Stomach (tissue), 9 donors: ENCODE results near the gene GAL3ST3. TPM values are rescaled to one million over a fixed set of nuclear protein-coding genes. Genes with fewer than 3 reads are reported as not detected.

Experiments used
- DNase-seq, 2 donors: peaks; one replicate each; pipeline versions ENCODE4 v3.0.0 to v3.0.0-alpha.2; 2013 to 2019
- H3K27ac ChIP-seq, 5 donors: fragments of 200-600 bp in 4 of 5; sonication (generic) in 4 of 5; one replicate each; pipeline ENCODE4 v1.5.1; 2013 to 2019; ENCODE audit warnings: mild to moderate bottlenecking in 1 of 5, moderate library complexity in 1 of 5
- H3K27me3 ChIP-seq, 3 donors: fragments of 200-600 bp; sonication (generic); one replicate each; pipeline ENCODE4 v1.5.1; 2017 to 2019; ENCODE audit warnings: mixed run types in 1 of 3
- H3K36me3 ChIP-seq, 4 donors: fragments of 200-600 bp; sonication (generic); 1 replicate in 3 of 4; 2 replicates in 1 of 4; pipeline ENCODE4 v1.5.1; 2016 to 2019
- H3K4me1 ChIP-seq, 4 donors: fragments of 200-600 bp; sonication (generic); one replicate each; pipeline ENCODE4 v1.5.1; 2016 to 2019
- H3K4me3 ChIP-seq, 4 donors: fragments of 200-600 bp; sonication (generic) in 3 of 4; one replicate each; pipeline ENCODE4 v1.5.1; 2016 to 2019; ENCODE audit warnings: mild to moderate bottlenecking in 1 of 4
- H3K9me3 ChIP-seq, 4 donors: fragments of 200-600 bp; sonication (generic); one replicate each; pipeline ENCODE4 v1.5.1; 2016 to 2019
- CTCF ChIP-seq, 7 experiments: fragments of 450-650 bp in 4 of 7; fragments of 200-600 bp in 3 of 7; sonication (generic) in 3 of 7; IDR thresholded peaks; one replicate each; pipeline ENCODE4 v1.5.1; 2016 to 2019; ENCODE audit warnings: antibody characterized with exemption in 7 of 7, control low read depth in 2 of 7, mild to moderate bottlenecking in 1 of 7
- EP300 ChIP-seq: sonication (generic); formaldehyde crosslinking; IDR thresholded peaks from one replicate; pipeline ENCODE4 v1.6.1; 2017; ENCODE audit warnings: antibody characterized with exemption
- POLR2A ChIP-seq, 4 donors: fragments of 450-650 bp; IDR thresholded peaks; one replicate each; pipeline ENCODE4 v1.6.1; 2016; ENCODE audit warnings: antibody characterized with exemption in 4 of 4, control low read depth in 2 of 4, mild to moderate bottlenecking in 1 of 4, moderate library complexity in 1 of 4
- POLR2AphosphoS5 ChIP-seq, 3 donors: sonication (generic); formaldehyde crosslinking; IDR thresholded peaks; one replicate each; pipeline ENCODE4 v1.6.1; 2016; ENCODE audit warnings: antibody characterized with exemption in 3 of 3
- WGBS, 5 donors: extraction: QIAGEN DNeasy Blood & Tissue Kit in 3 of 5; methylation state at CpG; one replicate each; pipeline versions ENCODE4 v1.1.5 to v1.1.7; 2013 to 2018; 5-methylcytosine and 5-hydroxymethylcytosine counted together
- intact Hi-C: fragments of 100-400 bp; cut with DNase I; formaldehyde crosslinking; loops from one replicate; pipeline ENCODE4 v1.15.1; 2023; ENCODE audit warnings: low total_unique reads
- polyA plus RNA-seq, 3 donors: library from polyadenylated mRNA; stranded (reverse); fragments of 200-250 nt; gene quantifications; one replicate each; pipeline ENCODE4 v1.2.3, GENCODE V29; 2013
- total RNA-seq, 5 donors: library from RNA; depleted of rRNA; stranded (reverse); fragments of >200 nt; gene quantifications; one replicate each; pipeline versions ENCODE4 v1.1.0 to v1.2.3, GENCODE V29; 2014 to 2016
- donor health status: healthy with polysubstance abuse.
- donor health status: Bipolar disorder and iron deficiency.
- donor health status: healthy.

The GAL3ST3 gene
- total and polyA plus RNA-seq, 8 donors = not detected

- 96 to 98% (median 98%) methylated on average over 4 of the region's 4 CpGs for WGBS, 5 donors
- peaks cover 0 to 35% (median 23%) of the 10 kb centered on the region in 4 donors for H3K36me3 ChIP-seq
- no peak for TF ChIP-seq CTCF (IDR thresholded peaks at IDR 0.05)
- no peak for TF ChIP-seq EP300
- TF ChIP-seq POLR2AphosphoS5 (IDR thresholded peaks at IDR 0.05) = no peak
- H3K27me3 ChIP-seq = no peaks in the 10 kb centered on the region
- DNase-seq = no peak
- H3K27ac ChIP-seq = no peak overlapping the region
- no peaks in the 10 kb centered on the region for H3K9me3 ChIP-seq
- H3K4me1 ChIP-seq = peaks cover 14 to 57% (median 40%) of the 10 kb centered on the region in 4 donors
- no peak overlapping the region for H3K4me3 ChIP-seq
- intact Hi-C loops = loop anchor here (10.0 kb wide), 1 partner anchor 60 kb away; no protein-coding TSS in a partner anchor
Observed at GRCh38 chr11:66075273-66075672, 26.3 kb upstream of the GAL3ST3 start.

GRCh38 chr11:66073669-66074068, 24.7 kb upstream of the GAL3ST3 start:
- no peaks in the 10 kb centered on the region for H3K27me3 ChIP-seq
- no peak overlapping the region for H3K4me3 ChIP-seq
- no peaks in the 10 kb centered on the region for H3K9me3 ChIP-seq
- intact Hi-C loops = loop anchor here (10.0 kb wide), 1 partner anchor 61 kb away; no protein-coding TSS in a partner anchor
- TF ChIP-seq EP300 (no peak), POLR2A (IDR thresholded peaks at IDR 0.05) (no peak), POLR2AphosphoS5 (IDR thresholded peaks at IDR 0.05) (no peak), CTCF (IDR thresholded peaks at IDR 0.05) (no peak)
- H3K4me1 ChIP-seq = peaks cover 18 to 52% (median 42%) of the 10 kb centered on the region in 4 donors
- 91 to 100% (median 100%) methylated on average over 1 of the region's 1 CpG for WGBS, 5 donors
- no peak overlapping the region for H3K27ac ChIP-seq
- peaks cover 3 to 39% (median 26%) of the 10 kb centered on the region in 4 donors for H3K36me3 ChIP-seq
- no peak for DNase-seq

GRCh38 chr11:66072518-66072917, 23.6 kb upstream of the GAL3ST3 start:
- peak overlapping the region in 2 of 5 donors; percentile 38 to 99 for H3K27ac ChIP-seq
- 66 to 76% (median 73%) methylated on average over 8 of the region's 8 CpGs for WGBS, 5 donors
- no peak for DNase-seq

GRCh38 chr11:66072081-66072480, 23.1 kb upstream of the GAL3ST3 start:
- no peak for TF ChIP-seq POLR2AphosphoS5 (IDR thresholded peaks at IDR 0.05)
- no peak for DNase-seq
- Histone ChIP-seq H3K4me1 (peaks cover 28 to 62% (median 57%) of the 10 kb centered on the region in 4 donors), H3K27ac (peak overlapping the region in 4 of 5 donors; percentile 86 to 99 (median 92)), H3K36me3 (peaks cover 18 to 51% (median 41%) of the 10 kb centered on the region in 4 donors), H3K9me3 (no peaks in the 10 kb centered on the region), H3K4me3 (peak overlapping the region in 2 of 4 donors; percentile 96 to 99), H3K27me3 (no peaks in the 10 kb centered on the region)
- intact Hi-C loops = loop anchor here (10.0 kb wide), 1 partner anchor 63 kb away; no protein-coding TSS in a partner anchor
- 83 to 89% (median 87%) methylated on average over 3 of the region's 3 CpGs for WGBS, 5 donors

More at GRCh38 chr11:66072518-66072917, 23.6 kb upstream of the GAL3ST3 start:
- peaks cover 28 to 60% (median 54%) of the 10 kb centered on the region in 4 donors for H3K4me1 ChIP-seq
- TF ChIP-seq POLR2A (IDR thresholded peaks at IDR 0.05) (no peak), CTCF (IDR thresholded peaks at IDR 0.05) (no peak), EP300 (no peak), POLR2AphosphoS5 (IDR thresholded peaks at IDR 0.05) (no peak)
- intact Hi-C loops = loop anchor here (10.0 kb wide), 1 partner anchor 62 kb away; no protein-coding TSS in a partner anchor
- H3K9me3 ChIP-seq = no peaks in the 10 kb centered on the region
- H3K36me3 ChIP-seq = peaks cover 15 to 50% (median 38%) of the 10 kb centered on the region in 4 donors
- no peaks in the 10 kb centered on the region for H3K27me3 ChIP-seq
- no peak overlapping the region for H3K4me3 ChIP-seq

GRCh38 chr11:66071381-66071801, 22.4 kb upstream of the GAL3ST3 start:
- TF ChIP-seq POLR2AphosphoS5 (IDR thresholded peaks at IDR 0.05) (no peak), CTCF (IDR thresholded peaks at IDR 0.05) (no peak), EP300 (no peak), POLR2A (IDR thresholded peaks at IDR 0.05) (no peak)
- Histone ChIP-seq H3K4me1 (peaks cover 28 to 60% (median 55%) of the 10 kb centered on the region in 4 donors), H3K27ac (peak overlapping the region; percentile 86 to 99 (median 93)), H3K4me3 (peak overlapping the region; percentile 75 to 99 (median 96)), H3K36me3 (peaks cover 25 to 52% (median 44%) of the 10 kb centered on the region in 4 donors), H3K27me3 (no peaks in the 10 kb centered on the region), H3K9me3 (no peaks in the 10 kb centered on the region)
- peak in 1 of 2 donors; percentile 32 for DNase-seq
- WGBS, 5 donors = 7 to 23% (median 18%) methylated on average over 2 of the region's 2 CpGs
- intact Hi-C loops = loop anchor here (10.0 kb wide), 1 partner anchor 63 kb away; no protein-coding TSS in a partner anchor
